SK-N-SH treated with all-trans-retinoic acid at 6 μM for 48 hours (cell line): ENCODE results near the gene GCSH.

Experiments
- ATAC-seq: fragments of 200-7000 bp; cut with Tn5 transposase; 3 replicates; pipeline ENCODE4 v1.9.1; 2020; ENCODE audit warnings: mild to moderate bottlenecking, moderate library complexity
- ARNTL ChIP-seq: fragments of 450-650 bp; formaldehyde crosslinking; IDR thresholded peaks from 2 replicates; pipeline ENCODE4 v1.5.0; 2020; ENCODE audit warnings: low read depth, mild to moderate bottlenecking, moderate library complexity, borderline replicate concordance
- BACH2 ChIP-seq: fragments of 250-450 bp; sonication (Bioruptor Pico); IDR thresholded peaks from 2 replicates; pipeline ENCODE4 v1.9.0; 2021; ENCODE audit warnings: mild to moderate bottlenecking, borderline replicate concordance
- CSRNP3 ChIP-seq: fragments of 250-450 bp; sonication (Bioruptor Pico); IDR thresholded peaks from 2 replicates; pipeline ENCODE4 v1.5.1; 2021; ENCODE audit warnings: mild to moderate bottlenecking, moderate library complexity
- ESRRG ChIP-seq: fragments of 250-450 bp; sonication (Bioruptor Pico); IDR thresholded peaks from 2 replicates; pipeline ENCODE4 v1.6.1; 2021; ENCODE audit warnings: mild to moderate bottlenecking
- GLIS3 ChIP-seq: fragments of 250-450 bp; sonication (Bioruptor Pico); IDR thresholded peaks from 2 replicates; pipeline ENCODE4 v1.5.0; 2020; ENCODE audit warnings: mild to moderate bottlenecking, moderate library complexity
- ISL1 ChIP-seq: fragments of 250-450 bp; sonication (Bioruptor Pico); IDR thresholded peaks from 2 replicates; pipeline ENCODE4 v2.1.2; 2022; ENCODE audit warnings: mild to moderate bottlenecking, moderate library complexity
- OSR1 ChIP-seq: fragments of 250-450 bp; sonication (Bioruptor Pico); IDR thresholded peaks from 2 replicates; pipeline ENCODE4 v1.8.0; 2022; ENCODE audit warnings: moderate library complexity, mild to moderate bottlenecking, inconsistent platforms
- PATZ1 ChIP-seq: fragments of 250-450 bp; sonication (Bioruptor Pico); IDR thresholded peaks from 2 replicates; pipeline ENCODE4 v1.8.0; 2020; ENCODE audit warnings: mild to moderate bottlenecking, moderate library complexity, borderline replicate concordance
- PPARA ChIP-seq: fragments of 250-450 bp; sonication (Bioruptor Pico); IDR thresholded peaks from 2 replicates; pipeline ENCODE4 v1.5.0; 2020; ENCODE audit warnings: mild to moderate bottlenecking, borderline replicate concordance
- RARB ChIP-seq: fragments of 250-450 bp; sonication (Bioruptor Pico); IDR thresholded peaks from 2 replicates; pipeline ENCODE4 v1.8.0; 2021; ENCODE audit warnings: mild to moderate bottlenecking, moderate library complexity
- SNAI2 ChIP-seq: fragments of 250-450 bp; sonication (Bioruptor Pico); IDR thresholded peaks from 2 replicates; pipeline ENCODE4 v1.5.0; 2020; ENCODE audit warnings: mild to moderate bottlenecking, moderate library complexity
- TOX ChIP-seq: fragments of 250-450 bp; sonication (Bioruptor Pico); IDR thresholded peaks from 2 replicates; pipeline ENCODE4 v1.8.0; 2021; ENCODE audit warnings: mild to moderate bottlenecking, moderate library complexity, borderline replicate concordance
- TSHZ2 ChIP-seq: fragments of 250-450 bp; sonication (Bioruptor Pico); IDR thresholded peaks from 2 replicates; pipeline ENCODE4 v1.5.0; 2020; ENCODE audit warnings: mild to moderate bottlenecking, moderate library complexity
- ZC3H10 ChIP-seq: fragments of 250-450 bp; sonication (Bioruptor Pico); IDR thresholded peaks from 2 replicates; pipeline ENCODE4 v1.5.1; 2021; ENCODE audit warnings: mild to moderate bottlenecking, moderate library complexity
- ZFP3 ChIP-seq: fragments of 250-450 bp; sonication (Bioruptor Pico); IDR thresholded peaks from 2 replicates; pipeline ENCODE4 v1.5.0; 2020; ENCODE audit warnings: mild to moderate bottlenecking, moderate library complexity
- ZFP30 ChIP-seq: fragments of 450-650 bp; formaldehyde crosslinking; IDR thresholded peaks from 2 replicates; pipeline ENCODE4 v1.5.0; 2022; ENCODE audit warnings: mild to moderate bottlenecking, moderate library complexity
- ZNF565 ChIP-seq: fragments of 450-650 bp; formaldehyde crosslinking; conservative IDR thresholded peaks from 2 replicates; pipeline ENCODE4 v1.5.0; 2020; ENCODE audit warnings: low read depth, mild to moderate bottlenecking, moderate library complexity
- ZNF70 ChIP-seq: fragments of 450-650 bp; formaldehyde crosslinking; IDR thresholded peaks from 2 replicates; pipeline ENCODE4 v1.5.0; 2020; ENCODE audit warnings: mild to moderate bottlenecking, moderate library complexity
- ZNF8 ChIP-seq: fragments of 450-650 bp; formaldehyde crosslinking; IDR thresholded peaks from 2 replicates; pipeline ENCODE4 v1.5.0; 2020; ENCODE audit warnings: mild to moderate bottlenecking, moderate library complexity

The GCSH gene

GRCh38 chr16:81130126-81130525 is 33.9 kb upstream of the GCSH start:
- ATAC-seq: no peak
- TF ChIP-seq ARNTL (CRISPR knock-in tag) (no peak), TOX (no peak), ZFP3 (CRISPR knock-in tag) (no peak), ZNF565 (CRISPR knock-in tag) (no peak), TSHZ2 (CRISPR knock-in tag) (no peak), ISL1 (no peak), ZNF70 (CRISPR knock-in tag) (no peak), RARB (no peak)

- ATAC-seq: no peak
Observed at GRCh38 chr16:81128726-81129524, 32.7 kb upstream of the GCSH start.

GRCh38 chr16:81127051-81127450 is 30.9 kb upstream of the GCSH start:
- TF ChIP-seq OSR1 (CRISPR knock-in tag): no peak
- TF ChIP-seq PATZ1 (CRISPR knock-in tag): no peak
- TF ChIP-seq TOX: no peak
- TF ChIP-seq TSHZ2 (CRISPR knock-in tag): no peak
- no peak for TF ChIP-seq RARB
- TF ChIP-seq PPARA (CRISPR knock-in tag): no peak
- no peak for TF ChIP-seq BACH2 (CRISPR knock-in tag)
- TF ChIP-seq ZNF8 (CRISPR knock-in tag): no peak
- no peak for TF ChIP-seq ISL1
- no peak for ATAC-seq

More at GRCh38 chr16:81128726-81129524, 32.7 kb upstream of the GCSH start:
- no peak for TF ChIP-seq ZC3H10 (CRISPR knock-in tag)
- TF ChIP-seq ESRRG (CRISPR knock-in tag): no peak
- TF ChIP-seq ZFP30 (CRISPR knock-in tag): no peak
- TF ChIP-seq RARB: no peak
- TF ChIP-seq ISL1: no peak
- TF ChIP-seq ZNF70 (CRISPR knock-in tag): no peak
- TF ChIP-seq, all 23 proteins: peak for 0

- no peak for ATAC-seq
- TF ChIP-seq CSRNP3 (CRISPR knock-in tag) (no peak), BACH2 (CRISPR knock-in tag) (no peak), ZNF8 (CRISPR knock-in tag) (no peak), TOX (no peak), PPARA (CRISPR knock-in tag) (no peak), ISL1 (no peak), GLIS3 (CRISPR knock-in tag) (no peak), ZNF70 (CRISPR knock-in tag) (no peak), SNAI2 (CRISPR knock-in tag) (no peak), ZFP30 (CRISPR knock-in tag) (no peak), ZFP3 (CRISPR knock-in tag) (no peak), OSR1 (CRISPR knock-in tag) (no peak)
Observed at GRCh38 chr16:81123092-81123852, 27.1 kb upstream of the GCSH start.
